Adrenal gland (tissue), 12 donors: ENCODE results near the gene C1QTNF8. TPM values are rescaled to one million over a fixed set of nuclear protein-coding genes. Genes with fewer than 3 reads are reported as not detected.
"Not testable (repeated sequence)": the region's sequence is repeated elsewhere in the genome, so short reads cannot be mapped to it uniquely, and the experiment has no call there.

Source experiments
- DNase-seq, 7 donors: peaks; one replicate each; pipeline ENCODE4 v3.0.0-alpha.2; 2019 to 2020
- H3K27ac ChIP-seq, 5 donors: fragments of 200-600 bp; sonication (generic) in 4 of 5; 1 replicate in 3 of 5; 2 replicates in 2 of 5; pipeline versions ENCODE4 v1.5.1 to v1.8.0; 2016 to 2020; ENCODE audit warnings: mild to moderate bottlenecking in 1 of 5
- H3K27me3 ChIP-seq: fragments of 200-600 bp; 2 replicates; pipeline ENCODE4 v1.8.0; 2021
- H3K36me3 ChIP-seq, 2 donors: fragments of 200-600 bp; replicated peaks in 1 of 2; 1 replicate in 1 of 2; 2 replicates in 1 of 2; pipeline versions ENCODE4 v1.5.1 to v1.8.0; 2018 to 2022
- H3K4me1 ChIP-seq, 2 donors: fragments of 200-600 bp; replicated peaks in 1 of 2; 1 replicate in 1 of 2; 2 replicates in 1 of 2; pipeline versions ENCODE4 v1.5.1 to v1.8.0; 2018 to 2021
- H3K4me3 ChIP-seq, 4 donors: fragments of 200-600 bp; sonication (generic) in 3 of 4; one replicate each; pipeline ENCODE4 v1.5.1; 2016 to 2018
- H3K9me3 ChIP-seq, 3 donors: fragments of 200-600 bp; sonication (generic) in 1 of 3; replicated peaks in 1 of 3; 1 replicate in 2 of 3; 2 replicates in 1 of 3; pipeline versions ENCODE4 v1.5.1 to v1.8.0; 2016 to 2021
- POLR2A ChIP-seq, 2 donors: fragments of 450-650 bp; IDR thresholded peaks; one replicate each; pipeline ENCODE4 v1.6.1; 2017; ENCODE audit warnings: antibody characterized with exemption in 2 of 2, mild to moderate bottlenecking in 2 of 2, moderate library complexity in 1 of 2
- WGBS, 4 donors: extraction: QIAGEN DNeasy Blood & Tissue Kit in 2 of 4; methylation state at CpG; one replicate each; pipeline versions ENCODE4 v1.1.5 to v1.1.7; 2013 to 2017; 5-methylcytosine and 5-hydroxymethylcytosine counted together
- intact Hi-C, 2 donors: fragments of 100-400 bp; cut with DNase I; formaldehyde crosslinking; loops; one replicate each; pipeline versions ENCODE4 v1.14.1 to v1.15.0; 2022 to 2023
- polyA plus RNA-seq, 3 donors: library from polyadenylated mRNA; stranded (reverse); fragments of 200-250 nt in 2 of 3; fragments of 350-450 nt in 1 of 3; fragmentation: Illumina TruSeq in 1 of 3; extraction: RNeasy Lipid Tissue Mini Kit (QIAGEN cat#74804) in 1 of 3; gene quantifications; one replicate each; pipeline ENCODE4 v1.2.3, GENCODE V29; 2013 to 2014
- total RNA-seq, 9 donors: library from RNA; depleted of rRNA in 4 of 9; stranded (reverse); fragments of >200 nt in 4 of 9; fragments of 120-200 nt in 1 of 9; fragmentation: NEBNext Ultra II Directional in 1 of 9; extraction: Animal tissue kit (Norgen Biotek cat#: 25700) in 1 of 9; gene quantifications; one replicate each; pipeline versions ENCODE4 v1.1.0 to v1.2.4, GENCODE V29; 2013 to 2023
- TF ChIP-seq, protein P1 (sequence below), 6 experiments: fragments of 450-650 bp in 4 of 6; fragments of 200-600 bp in 2 of 6; sonication (generic) in 1 of 6; IDR thresholded peaks; 1 replicate in 5 of 6; 2 replicates in 1 of 6; pipeline versions ENCODE4 v1.5.1 to v1.8.0; 2016 to 2021; ENCODE audit warnings: antibody characterized with exemption in 6 of 6, mild to moderate bottlenecking in 2 of 6, moderate library complexity in 1 of 6
- donor health status: healthy with polysubstance abuse.
- donor health status: Bipolar disorder and iron deficiency.
- donor health status: DM: yes; HTN: yes; CAD: no.
- donor health status: DM: no; HTN: no; CAD: no.
- donor health status: DM: no; HTN: no; CAD: no.
- donor health status: DM: yes; HTN: yes; CAD: no.

C1QTNF8 gene
- total and polyA plus RNA-seq, 12 donors = 0.14 to 0.64 (median 0.25) TPM; not detected in 8

DNA sequence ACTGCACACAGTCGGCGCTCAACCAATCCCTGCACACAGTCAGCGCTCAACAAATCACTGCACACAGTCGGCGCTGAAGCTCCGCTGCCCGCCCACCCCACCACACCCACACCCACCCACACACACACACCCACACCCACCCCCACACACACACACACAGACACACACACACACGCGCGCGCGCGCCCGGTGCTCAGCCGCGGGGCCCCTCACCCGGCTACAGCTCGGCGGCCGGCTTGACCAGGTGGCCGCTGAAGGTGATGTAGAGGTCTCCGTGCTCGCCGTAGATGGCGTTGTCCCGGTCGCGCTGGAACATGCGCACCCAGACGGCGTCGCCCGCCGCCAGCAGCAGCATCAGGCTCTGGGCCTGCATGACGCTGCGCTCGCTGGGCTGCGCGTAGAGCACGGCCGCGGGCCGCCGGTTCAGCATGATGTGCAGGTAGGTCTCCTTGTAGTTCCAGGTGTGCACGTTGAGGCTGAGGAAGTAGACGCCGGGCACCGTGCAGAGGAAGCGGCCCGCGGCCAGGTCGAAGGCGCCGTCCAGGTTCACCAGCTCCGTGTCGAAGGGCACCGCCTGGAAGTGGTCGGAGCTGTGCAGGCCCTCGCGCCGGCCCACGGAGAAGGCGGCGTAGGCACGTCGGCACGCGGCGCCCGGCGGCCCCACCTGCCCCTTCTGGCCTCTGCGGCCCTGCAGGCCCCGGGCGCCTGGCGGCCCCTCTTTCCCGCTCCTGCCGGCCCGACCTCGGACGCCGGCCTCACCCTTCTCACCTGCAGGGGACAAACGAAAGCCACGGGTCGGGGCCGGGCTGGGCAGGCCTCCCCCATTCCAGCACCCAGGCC, 2.5 kb downstream of the C1QTNF8 start:
- 55 to 73% (median 62%) methylated on average over 20 to 85 of the region's 85 CpGs for WGBS, 4 donors
- Histone ChIP-seq H3K27me3 (no peaks in the 10 kb centered on the region), H3K36me3 (no peaks in the 10 kb centered on the region), H3K4me1 (peaks cover 0 to 17% of the 10 kb centered on the region in 2 donors), H3K4me3 (no peak overlapping the region), H3K9me3 (no peaks in the 10 kb centered on the region), H3K27ac (no peak overlapping the region)
- intact Hi-C loops = no loop called here
- no peak for DNase-seq
- TF ChIP-seq, protein P1, sequence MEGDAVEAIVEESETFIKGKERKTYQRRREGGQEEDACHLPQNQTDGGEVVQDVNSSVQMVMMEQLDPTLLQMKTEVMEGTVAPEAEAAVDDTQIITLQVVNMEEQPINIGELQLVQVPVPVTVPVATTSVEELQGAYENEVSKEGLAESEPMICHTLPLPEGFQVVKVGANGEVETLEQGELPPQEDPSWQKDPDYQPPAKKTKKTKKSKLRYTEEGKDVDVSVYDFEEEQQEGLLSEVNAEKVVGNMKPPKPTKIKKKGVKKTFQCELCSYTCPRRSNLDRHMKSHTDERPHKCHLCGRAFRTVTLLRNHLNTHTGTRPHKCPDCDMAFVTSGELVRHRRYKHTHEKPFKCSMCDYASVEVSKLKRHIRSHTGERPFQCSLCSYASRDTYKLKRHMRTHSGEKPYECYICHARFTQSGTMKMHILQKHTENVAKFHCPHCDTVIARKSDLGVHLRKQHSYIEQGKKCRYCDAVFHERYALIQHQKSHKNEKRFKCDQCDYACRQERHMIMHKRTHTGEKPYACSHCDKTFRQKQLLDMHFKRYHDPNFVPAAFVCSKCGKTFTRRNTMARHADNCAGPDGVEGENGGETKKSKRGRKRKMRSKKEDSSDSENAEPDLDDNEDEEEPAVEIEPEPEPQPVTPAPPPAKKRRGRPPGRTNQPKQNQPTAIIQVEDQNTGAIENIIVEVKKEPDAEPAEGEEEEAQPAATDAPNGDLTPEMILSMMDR (IDR thresholded peaks at IDR 0.05) = no peak
- no peak for TF ChIP-seq POLR2A (IDR thresholded peaks at IDR 0.05)

DNA sequence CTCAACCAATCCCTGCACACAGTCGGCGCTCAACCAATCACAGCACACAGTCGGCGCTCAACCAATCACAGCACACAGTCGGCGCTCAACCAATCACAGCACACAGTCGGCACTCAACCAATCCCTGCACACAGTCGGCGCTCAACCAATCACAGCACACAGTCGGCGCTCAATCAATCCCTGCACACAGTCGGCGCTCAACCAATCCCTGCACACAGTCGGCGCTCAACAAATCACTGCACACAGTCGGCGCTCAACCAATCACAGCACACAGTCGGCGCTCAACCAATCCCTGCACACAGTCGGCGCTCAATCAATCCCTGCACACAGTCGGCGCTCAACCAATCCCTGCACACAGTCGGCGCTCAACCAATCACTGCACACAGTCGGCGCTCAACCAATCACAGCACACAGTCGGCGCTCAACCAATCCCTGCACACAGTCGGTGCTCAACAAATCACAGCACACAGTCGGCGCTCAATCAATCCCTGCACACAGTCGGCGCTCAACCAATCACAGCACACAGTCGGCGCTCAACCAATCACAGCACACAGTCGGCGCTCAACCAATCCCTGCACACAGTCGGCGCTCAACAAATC, 3.3 kb downstream of the C1QTNF8 start:
- H3K4me3 ChIP-seq, H3K36me3 ChIP-seq, H3K9me3 ChIP-seq, DNase-seq, intact Hi-C loops, H3K27ac ChIP-seq, H3K27me3 ChIP-seq: not testable (repeated sequence)
- WGBS, 4 donors = 92 to 96% (median 96%) methylated on average over 28 to 37 of the region's 40 CpGs
- peaks cover 0 to 10% of the 10 kb centered on the region in 2 donors for H3K4me1 ChIP-seq

DNA sequence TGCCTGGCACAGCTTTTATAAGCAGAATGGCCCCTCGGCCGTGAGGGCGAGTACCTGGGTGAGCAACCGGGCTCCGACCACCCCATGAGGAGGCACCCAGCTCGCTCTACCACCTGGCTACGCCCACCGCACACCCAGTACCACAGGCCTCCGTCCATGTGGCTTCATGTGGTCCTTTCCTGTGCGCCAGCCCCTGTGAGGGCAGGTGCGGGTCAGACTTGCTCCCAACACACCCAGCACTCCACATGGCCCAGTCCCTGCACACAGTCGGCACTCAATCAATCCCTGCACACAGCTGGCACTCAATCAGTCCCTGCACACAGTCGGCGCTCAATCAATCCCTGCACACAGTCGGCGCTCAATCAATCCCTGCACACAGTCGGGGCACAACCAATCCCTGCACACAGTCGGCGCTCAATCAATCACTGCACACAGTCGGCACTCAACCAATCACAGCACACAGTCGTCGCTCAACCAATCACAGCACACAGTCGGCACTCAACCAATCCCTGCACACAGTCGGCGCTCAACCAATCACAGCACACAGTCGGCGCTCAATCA, 4.0 kb downstream of the C1QTNF8 start:
- intact Hi-C loops = no loop called here
- WGBS, 4 donors = 94 to 98% (median 96%) methylated on average over 20 to 27 of the region's 27 CpGs
- Histone ChIP-seq H3K9me3 (no peaks in the 10 kb centered on the region), H3K36me3 (no peaks in the 10 kb centered on the region), H3K27me3 (no peaks in the 10 kb centered on the region), H3K27ac (no peak overlapping the region), H3K4me1 (peaks cover 0 to 9% of the 10 kb centered on the region in 2 donors), H3K4me3 (no peak overlapping the region)
- no peak for DNase-seq
- TF ChIP-seq, protein P1 (IDR thresholded peaks at IDR 0.05) = no peak
- no peak for TF ChIP-seq POLR2A (IDR thresholded peaks at IDR 0.05)

DNA sequence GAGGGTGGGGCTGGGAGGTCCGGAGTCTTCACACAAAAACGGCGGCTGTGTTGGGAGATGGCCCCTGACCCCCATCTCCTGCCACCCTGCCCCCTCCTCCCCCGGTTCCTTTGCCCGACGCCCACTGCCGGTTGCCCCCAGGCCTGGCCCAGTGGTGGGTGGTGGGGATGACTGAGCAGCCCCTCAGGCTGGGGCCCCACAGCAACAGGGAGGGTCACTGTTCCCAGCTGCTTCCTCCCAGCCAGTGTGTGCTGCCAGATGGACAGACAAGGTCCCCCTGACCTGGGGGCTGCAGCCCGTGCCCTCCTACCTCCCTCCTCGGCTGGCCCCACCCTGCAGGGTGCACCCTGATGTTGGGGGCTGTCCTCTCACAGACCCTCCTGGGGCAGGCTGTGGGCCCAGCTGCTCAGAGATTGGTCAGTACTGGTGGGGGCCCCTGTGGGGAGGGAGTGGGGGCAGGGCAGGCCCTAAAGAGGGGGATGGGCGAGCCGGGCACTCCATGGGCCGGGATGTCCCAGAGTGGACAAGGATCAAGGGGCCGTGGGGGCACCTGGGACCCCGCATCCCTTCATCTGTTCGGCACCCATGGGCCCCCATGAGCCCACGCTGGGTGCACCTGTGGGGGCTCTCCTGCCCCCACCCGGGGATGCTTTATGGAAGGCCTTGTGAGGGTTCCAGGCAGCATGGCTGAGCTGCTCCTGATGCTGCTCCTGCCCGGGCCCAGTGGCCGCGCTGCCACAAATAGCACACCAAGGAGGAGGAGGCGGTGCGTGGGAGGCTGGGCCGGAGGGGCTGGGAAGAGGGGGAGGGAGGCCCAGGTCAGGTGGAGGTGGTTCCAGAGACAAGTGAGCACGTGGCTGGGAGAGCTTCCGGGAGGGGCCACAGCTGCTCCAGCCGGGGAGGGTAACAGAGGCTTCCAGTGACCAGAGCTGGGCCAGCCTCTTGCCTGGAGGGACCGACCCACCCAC, 5.1 kb downstream of the C1QTNF8 start:
- no peak for TF ChIP-seq POLR2A (IDR thresholded peaks at IDR 0.05)
- TF ChIP-seq, protein P1 (IDR thresholded peaks at IDR 0.05) = no peak
- peak in 1 of 7 donors; percentile 79 for DNase-seq
- no peaks in the 10 kb centered on the region for H3K9me3 ChIP-seq
- intact Hi-C loops = no loop called here
- H3K4me3 ChIP-seq = no peak overlapping the region
- 18 to 37% (median 25%) methylated on average over 9 to 27 of the region's 27 CpGs for WGBS, 4 donors
- H3K4me1 ChIP-seq = peaks cover 0 to 9% of the 10 kb centered on the region in 2 donors
- H3K27ac ChIP-seq = no peak overlapping the region
- no peaks in the 10 kb centered on the region for H3K36me3 ChIP-seq
- no peaks in the 10 kb centered on the region for H3K27me3 ChIP-seq
